ENCODE measurements around the gene PCDH1. TPM values are rescaled to one million over a fixed set of nuclear protein-coding genes. Genes with fewer than 3 reads are reported as not detected.

The PCDH1 gene
- total and polyA plus RNA-seq, 2 of the 13 experiments (the other 11 are each of a cell fraction or from before 2014, with no cell fraction given) = 0.11 to 0.83 TPM

GRCh38 chr5:141808857-141809256 lies 69.4 kb downstream of the PCDH1 start (continued):
- TF ChIP-seq, protein P1, sequence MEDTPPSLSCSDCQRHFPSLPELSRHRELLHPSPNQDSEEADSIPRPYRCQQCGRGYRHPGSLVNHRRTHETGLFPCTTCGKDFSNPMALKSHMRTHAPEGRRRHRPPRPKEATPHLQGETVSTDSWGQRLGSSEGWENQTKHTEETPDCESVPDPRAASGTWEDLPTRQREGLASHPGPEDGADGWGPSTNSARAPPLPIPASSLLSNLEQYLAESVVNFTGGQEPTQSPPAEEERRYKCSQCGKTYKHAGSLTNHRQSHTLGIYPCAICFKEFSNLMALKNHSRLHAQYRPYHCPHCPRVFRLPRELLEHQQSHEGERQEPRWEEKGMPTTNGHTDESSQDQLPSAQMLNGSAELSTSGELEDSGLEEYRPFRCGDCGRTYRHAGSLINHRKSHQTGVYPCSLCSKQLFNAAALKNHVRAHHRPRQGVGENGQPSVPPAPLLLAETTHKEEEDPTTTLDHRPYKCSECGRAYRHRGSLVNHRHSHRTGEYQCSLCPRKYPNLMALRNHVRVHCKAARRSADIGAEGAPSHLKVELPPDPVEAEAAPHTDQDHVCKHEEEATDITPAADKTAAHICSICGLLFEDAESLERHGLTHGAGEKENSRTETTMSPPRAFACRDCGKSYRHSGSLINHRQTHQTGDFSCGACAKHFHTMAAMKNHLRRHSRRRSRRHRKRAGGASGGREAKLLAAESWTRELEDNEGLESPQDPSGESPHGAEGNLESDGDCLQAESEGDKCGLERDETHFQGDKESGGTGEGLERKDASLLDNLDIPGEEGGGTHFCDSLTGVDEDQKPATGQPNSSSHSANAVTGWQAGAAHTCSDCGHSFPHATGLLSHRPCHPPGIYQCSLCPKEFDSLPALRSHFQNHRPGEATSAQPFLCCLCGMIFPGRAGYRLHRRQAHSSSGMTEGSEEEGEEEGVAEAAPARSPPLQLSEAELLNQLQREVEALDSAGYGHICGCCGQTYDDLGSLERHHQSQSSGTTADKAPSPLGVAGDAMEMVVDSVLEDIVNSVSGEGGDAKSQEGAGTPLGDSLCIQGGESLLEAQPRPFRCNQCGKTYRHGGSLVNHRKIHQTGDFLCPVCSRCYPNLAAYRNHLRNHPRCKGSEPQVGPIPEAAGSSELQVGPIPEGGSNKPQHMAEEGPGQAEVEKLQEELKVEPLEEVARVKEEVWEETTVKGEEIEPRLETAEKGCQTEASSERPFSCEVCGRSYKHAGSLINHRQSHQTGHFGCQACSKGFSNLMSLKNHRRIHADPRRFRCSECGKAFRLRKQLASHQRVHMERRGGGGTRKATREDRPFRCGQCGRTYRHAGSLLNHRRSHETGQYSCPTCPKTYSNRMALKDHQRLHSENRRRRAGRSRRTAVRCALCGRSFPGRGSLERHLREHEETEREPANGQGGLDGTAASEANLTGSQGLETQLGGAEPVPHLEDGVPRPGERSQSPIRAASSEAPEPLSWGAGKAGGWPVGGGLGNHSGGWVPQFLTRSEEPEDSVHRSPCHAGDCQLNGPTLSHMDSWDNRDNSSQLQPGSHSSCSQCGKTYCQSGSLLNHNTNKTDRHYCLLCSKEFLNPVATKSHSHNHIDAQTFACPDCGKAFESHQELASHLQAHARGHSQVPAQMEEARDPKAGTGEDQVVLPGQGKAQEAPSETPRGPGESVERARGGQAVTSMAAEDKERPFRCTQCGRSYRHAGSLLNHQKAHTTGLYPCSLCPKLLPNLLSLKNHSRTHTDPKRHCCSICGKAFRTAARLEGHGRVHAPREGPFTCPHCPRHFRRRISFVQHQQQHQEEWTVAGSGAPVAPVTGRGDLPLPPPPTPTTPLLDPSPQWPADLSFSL (CRISPR knock-in tag; IDR thresholded peaks at IDR 0.05) = no peak
- TF ChIP-seq SMAD3 (CRISPR knock-in tag; IDR thresholded peaks at IDR 0.05) (no peak), ZNF143 (CRISPR knock-in tag; IDR thresholded peaks at IDR 0.05) (no peak), HOMEZ (CRISPR knock-in tag; IDR thresholded peaks at IDR 0.05; ENCODE audit: low read depth) (no peak), MXD4 (CRISPR knock-in tag; IDR thresholded peaks at IDR 0.05) (no peak), NFATC3 (CRISPR knock-in tag; IDR thresholded peaks at IDR 0.05) (no peak)
